Fibroblast of mammary gland (primary cell): ENCODE measurements around the gene MAGI1.

Experiments
- DNase-seq: peaks from one replicate; pipeline ENCODE4 v3.0.0-alpha.2; 2010; ENCODE audit warnings: low read depth
- H3K4me3 ChIP-seq: 2 replicates; pipeline ENCODE4 v1.5.1; 2011; ENCODE audit warnings: low read depth, mild to moderate bottlenecking, low read length, moderate library complexity; ENCODE audit not compliant: control insufficient read depth
- CTCF ChIP-seq: conservative IDR thresholded peaks from 2 replicates; pipeline ENCODE4 v1.5.1; 2011; ENCODE audit warnings: low read depth, low read length, inconsistent platforms; ENCODE audit not compliant: control insufficient read depth, insufficient read depth

MAGI1 gene

GRCh38 chr3:65945480-65945879 is 93.2 kb downstream of the MAGI1 start:
- H3K4me3 ChIP-seq = no peak overlapping the region
- DNase-seq = peak; percentile 80
- no peak for TF ChIP-seq CTCF

DNA sequence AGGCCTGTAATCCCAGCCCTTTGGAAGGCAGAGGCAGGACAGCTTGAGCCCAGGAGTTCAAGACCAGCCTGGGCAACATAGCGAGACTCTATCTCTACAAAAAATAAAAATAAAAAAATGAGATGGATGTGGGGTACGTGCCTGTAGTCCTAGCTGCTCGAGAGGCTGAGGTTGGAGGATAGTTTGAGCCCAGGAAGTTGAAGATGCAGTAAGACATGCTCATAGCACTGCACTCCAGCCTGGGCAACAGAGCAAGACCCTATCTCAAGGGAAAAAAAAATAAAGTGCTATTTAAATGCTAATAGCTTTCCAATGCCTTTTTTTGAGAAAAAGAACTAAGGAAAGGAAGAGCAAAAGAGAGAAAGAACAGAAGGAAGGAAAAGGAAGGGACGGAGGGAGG is 94.5 kb downstream of the MAGI1 start:
- no peak for TF ChIP-seq CTCF
- H3K4me3 ChIP-seq = no peak overlapping the region
- DNase-seq = no peak

DNA sequence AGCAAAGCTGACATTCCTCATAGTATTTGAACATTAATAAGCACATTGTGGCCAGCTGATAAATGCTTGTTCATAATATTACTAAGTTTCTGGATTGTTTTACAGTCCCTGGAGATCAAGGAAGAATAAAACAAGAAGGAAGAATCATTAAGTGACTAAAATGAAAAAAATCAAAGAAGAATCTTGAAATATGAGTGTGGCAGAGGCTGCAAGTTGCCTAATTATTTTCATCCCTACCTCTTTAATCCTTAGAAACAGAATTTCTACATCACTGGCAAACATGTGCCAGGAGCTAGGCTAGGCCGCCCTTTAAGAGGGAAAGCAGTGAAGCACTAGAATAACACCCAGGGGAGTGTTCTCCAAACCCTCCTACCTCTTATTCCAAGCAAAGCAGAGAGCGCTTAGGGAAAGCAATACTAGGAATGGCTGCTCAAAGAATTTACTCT is 98.9 kb downstream of the MAGI1 start:
- H3K4me3 ChIP-seq = no peak overlapping the region
- TF ChIP-seq CTCF = no peak

GRCh38 chr3:65939184-65939583 is 99.5 kb downstream of the MAGI1 start:
- no peak overlapping the region for H3K4me3 ChIP-seq
- no peak for TF ChIP-seq CTCF
- peak; percentile 29 for DNase-seq

More for the DNA sequence above, 98.9 kb downstream of the MAGI1 start:
- peak; percentile 61 for DNase-seq

DNA sequence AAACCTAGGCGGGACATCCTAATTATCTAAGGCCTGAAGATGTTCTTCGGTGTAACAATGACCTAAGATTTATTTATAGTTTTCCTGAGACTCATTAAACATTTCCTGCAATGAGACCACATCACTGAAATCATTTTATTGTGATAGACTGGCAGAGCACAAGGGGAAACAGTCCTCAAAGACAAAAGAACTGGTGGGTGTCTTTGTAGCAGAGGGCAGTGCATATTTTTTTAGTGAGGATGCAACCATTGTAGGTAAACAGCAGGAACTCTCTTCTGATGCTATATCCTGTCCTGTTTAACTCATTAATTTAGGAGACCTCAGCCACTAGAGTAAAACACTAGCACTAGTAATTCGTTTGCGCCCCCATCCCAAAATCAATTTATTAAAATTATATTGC is 100.0 kb downstream of the MAGI1 start:
- H3K4me3 ChIP-seq = no peak overlapping the region
- no peak for DNase-seq
- TF ChIP-seq CTCF = no peak

- no peak overlapping the region for H3K4me3 ChIP-seq
- TF ChIP-seq CTCF = no peak
- no peak for DNase-seq
Observed at GRCh38 chr3:65938147-65938546, 100.6 kb downstream of the MAGI1 start.

DNA sequence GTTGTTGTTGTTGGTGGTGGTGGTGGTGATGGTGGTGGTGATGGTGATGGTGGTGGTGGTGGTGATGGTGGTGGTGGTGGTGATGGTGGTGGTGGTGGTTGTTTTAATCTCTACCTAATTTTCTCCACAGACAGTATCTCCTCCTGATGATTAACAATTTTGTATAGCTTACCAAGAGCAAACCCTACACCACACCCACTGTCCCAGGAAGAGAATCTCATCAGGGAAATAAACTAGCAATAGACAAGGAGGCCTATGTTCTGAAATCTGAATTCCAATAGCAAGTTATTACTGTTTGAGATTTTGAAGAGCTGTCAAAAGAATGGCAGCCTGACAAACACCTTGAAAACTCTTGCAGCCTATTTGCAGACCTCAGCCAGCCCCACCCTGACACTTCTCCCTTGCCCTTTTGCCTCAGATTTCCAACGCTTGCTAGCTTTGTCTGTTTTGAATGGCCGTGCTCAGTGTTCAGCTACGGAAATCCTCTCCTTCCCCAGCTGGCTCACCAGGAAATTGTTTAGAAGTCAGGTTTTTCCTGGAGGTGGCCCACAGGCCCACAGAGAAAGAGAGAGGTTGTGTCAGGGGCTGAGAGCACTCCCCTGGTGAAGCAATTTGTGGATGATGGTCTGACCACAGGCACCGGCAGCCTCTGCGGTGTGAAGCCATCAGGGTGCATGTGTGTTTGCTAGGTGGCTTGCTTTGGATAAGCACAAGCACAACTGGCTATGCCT is 101.6 kb downstream of the MAGI1 start:
- TF ChIP-seq CTCF = no peak
- no peak for DNase-seq
- no peak overlapping the region for H3K4me3 ChIP-seq
